IPS-15b (cell line): ENCODE results near the gene AMPD1.

ENCODE experiments used
- H3K27me3 ChIP-seq: one replicate; pipeline ENCODE4 v1.6.1; 2013; ENCODE audit warnings: low read length; ENCODE audit not compliant: control insufficient read depth, insufficient read depth
- H3K36me3 ChIP-seq: one replicate; pipeline ENCODE4 v1.6.1; 2013; ENCODE audit warnings: low read length; ENCODE audit not compliant: control insufficient read depth, insufficient read depth
- H3K4me1 ChIP-seq: one replicate; pipeline ENCODE4 v1.6.1; 2013; ENCODE audit warnings: mild to moderate bottlenecking, low read length; ENCODE audit not compliant: control insufficient read depth, insufficient read depth
- H3K4me3 ChIP-seq: one replicate; pipeline ENCODE4 v1.5.1; 2013; ENCODE audit warnings: low read depth, low read length
- H3K9ac ChIP-seq: one replicate; pipeline ENCODE4 v1.6.1; 2013; ENCODE audit warnings: low read depth, mild to moderate bottlenecking, low read length
- H3K9me3 ChIP-seq: one replicate; pipeline ENCODE4 v1.6.1; 2013; ENCODE audit warnings: mild to moderate bottlenecking, low read length; ENCODE audit not compliant: control insufficient read depth, insufficient read depth

The AMPD1 gene

DNA sequence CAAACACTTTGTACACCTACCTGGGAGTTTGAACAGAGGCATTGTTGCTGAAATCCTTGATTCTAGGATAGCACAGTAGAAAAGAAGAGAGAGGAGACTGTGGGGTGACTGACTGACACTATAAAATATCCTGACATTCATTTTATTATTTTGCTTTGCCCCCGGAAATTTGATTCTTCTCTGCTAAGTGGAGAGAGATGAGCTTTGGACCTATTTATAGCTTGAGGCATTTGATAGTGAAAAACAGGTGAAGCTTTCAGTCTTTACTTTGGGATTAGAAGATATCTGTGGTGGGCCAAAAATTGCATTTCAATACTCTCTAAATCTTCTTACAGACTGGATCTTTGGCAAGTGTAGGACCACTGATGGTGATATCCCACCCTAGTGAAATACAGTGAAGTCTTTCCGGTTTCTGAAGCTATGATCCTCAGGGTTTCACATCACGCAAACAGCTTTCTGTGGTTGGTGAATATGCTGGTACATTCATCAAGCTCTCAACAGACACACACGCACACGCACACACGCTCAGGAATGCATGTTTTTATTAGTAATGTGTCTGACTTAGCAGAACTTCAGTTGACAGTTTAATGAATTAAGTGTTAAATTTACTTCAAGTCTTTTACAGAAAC lies at the start of gene AMPD1:
TSS of gene AMPD1 (minus strand) at position 117 of the 629 bp plus-strand sequence. CDS start at position 42, 75 bp downstream.
- H3K9ac ChIP-seq = no peak within 1 kb of the TSS
- no peaks in the 10 kb centered on the region for H3K27me3 ChIP-seq
- H3K36me3 ChIP-seq = no peaks in the 10 kb centered on the region
- no peak within 1 kb of the TSS for H3K4me3 ChIP-seq
- H3K9me3 ChIP-seq = no peaks in the 10 kb centered on the region
- H3K4me1 ChIP-seq = no peaks in the 10 kb centered on the region

DNA sequence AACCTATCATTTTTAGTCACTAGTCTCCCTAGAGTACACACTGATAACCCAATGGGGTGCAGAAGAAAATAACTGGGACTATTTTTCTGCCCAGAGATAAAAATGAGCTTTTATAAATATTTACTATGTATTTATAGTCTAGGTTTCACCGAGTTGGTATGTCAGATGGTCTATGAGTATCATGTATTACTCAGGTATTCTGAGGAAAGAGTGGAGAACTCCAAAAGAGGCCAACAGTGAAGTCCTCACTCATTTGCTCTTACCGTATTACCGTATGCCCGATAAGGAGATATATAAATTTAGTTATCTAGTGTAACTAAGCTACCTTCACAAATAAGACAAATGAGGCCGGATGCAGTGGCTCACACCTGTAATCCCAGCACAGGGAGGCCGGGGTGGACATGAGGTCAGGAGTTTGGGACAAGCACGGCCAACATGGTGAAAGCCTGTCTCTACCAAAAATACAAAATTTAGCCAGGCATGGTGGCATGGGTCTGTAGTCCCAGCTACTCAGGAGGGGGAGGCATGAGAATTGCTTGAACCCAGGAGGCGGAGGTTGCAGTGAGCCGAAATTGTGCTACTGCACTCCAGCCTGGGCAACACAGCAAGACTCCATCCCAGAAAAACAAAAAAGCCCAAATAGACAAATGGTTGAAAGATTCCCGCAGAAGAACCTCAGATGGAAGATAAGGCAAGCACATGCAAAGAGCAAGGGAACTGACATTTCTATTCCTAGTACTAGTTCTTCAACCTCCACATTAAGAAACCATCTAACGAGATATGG lies 46.8 kb upstream of the AMPD1 start:
- Histone ChIP-seq H3K9me3 (no peaks in the 10 kb centered on the region), H3K4me3 (no peak overlapping the region), H3K27me3 (no peaks in the 10 kb centered on the region), H3K4me1 (no peaks in the 10 kb centered on the region), H3K36me3 (no peaks in the 10 kb centered on the region), H3K9ac (no peak overlapping the region)

DNA sequence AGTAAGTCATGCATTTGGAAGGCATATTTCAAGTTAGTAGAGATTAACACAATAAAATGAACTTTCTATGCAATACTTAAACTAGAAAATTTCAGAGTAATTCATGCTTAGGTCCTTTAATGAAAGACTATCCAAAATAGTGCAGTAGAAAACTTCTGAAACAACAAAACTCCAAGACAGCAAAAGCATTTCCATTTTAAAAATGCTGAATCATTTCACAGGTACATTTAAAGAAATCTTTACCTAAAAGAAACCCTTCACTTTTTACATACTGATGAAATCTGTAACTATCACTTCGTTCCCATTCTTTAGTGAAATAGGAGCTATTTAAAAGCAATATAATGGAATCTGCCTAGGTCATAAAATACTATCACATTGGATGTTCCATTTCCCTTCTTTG lies 45.0 kb upstream of the AMPD1 start:
- Histone ChIP-seq H3K9ac (no peak overlapping the region), H3K36me3 (peaks cover 10% of the 10 kb centered on the region), H3K4me3 (no peak overlapping the region), H3K27me3 (no peaks in the 10 kb centered on the region), H3K4me1 (no peaks in the 10 kb centered on the region), H3K9me3 (no peaks in the 10 kb centered on the region)

DNA sequence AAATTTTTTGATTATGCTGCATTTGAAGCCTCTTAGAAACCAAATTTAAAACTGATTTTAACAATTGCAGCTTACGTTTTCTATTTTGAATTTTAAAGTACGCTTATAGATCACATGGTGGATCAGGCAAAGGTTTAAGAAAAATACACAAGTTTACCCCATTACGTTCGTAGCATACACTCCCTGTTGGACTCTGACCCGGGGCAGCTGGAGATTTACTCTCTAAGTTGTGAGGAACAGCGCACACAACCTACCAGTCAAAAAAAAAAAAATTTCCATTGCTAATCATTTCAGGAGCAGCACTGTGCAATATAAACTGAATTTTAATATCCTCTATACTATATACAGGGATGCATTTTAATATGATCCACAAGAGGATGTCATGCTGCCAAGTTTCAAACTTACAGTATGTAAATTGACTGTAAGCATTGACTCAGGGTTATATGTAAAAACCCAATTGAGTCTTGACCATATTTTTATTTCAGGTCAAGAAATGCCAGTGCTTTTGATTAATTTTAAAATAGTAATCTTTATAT lies 42.0 kb upstream of the AMPD1 start:
- Histone ChIP-seq H3K9ac (no peak overlapping the region), H3K36me3 (peaks cover 29% of the 10 kb centered on the region), H3K9me3 (no peaks in the 10 kb centered on the region), H3K4me3 (no peak overlapping the region), H3K4me1 (no peaks in the 10 kb centered on the region), H3K27me3 (no peaks in the 10 kb centered on the region)

DNA sequence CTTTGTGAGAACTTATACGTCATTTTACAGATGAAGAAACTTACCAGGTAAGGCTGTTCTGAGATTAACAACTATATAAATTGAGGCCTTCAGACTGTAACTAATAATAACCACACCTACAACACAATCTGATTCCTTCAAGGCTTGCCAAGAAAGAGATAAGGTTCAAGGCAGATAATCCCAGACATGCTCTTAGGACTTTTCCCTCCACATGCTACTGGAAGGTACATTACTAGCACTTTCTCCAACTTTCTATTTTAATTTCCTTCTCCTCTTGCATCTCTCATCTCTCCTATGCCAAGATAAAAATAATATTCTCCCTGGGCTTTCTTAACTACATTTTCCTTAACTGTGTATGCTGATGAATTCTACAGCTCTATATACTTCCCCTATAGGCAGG lies 40.1 kb upstream of the AMPD1 start:
- no peaks in the 10 kb centered on the region for H3K9me3 ChIP-seq

DNA sequence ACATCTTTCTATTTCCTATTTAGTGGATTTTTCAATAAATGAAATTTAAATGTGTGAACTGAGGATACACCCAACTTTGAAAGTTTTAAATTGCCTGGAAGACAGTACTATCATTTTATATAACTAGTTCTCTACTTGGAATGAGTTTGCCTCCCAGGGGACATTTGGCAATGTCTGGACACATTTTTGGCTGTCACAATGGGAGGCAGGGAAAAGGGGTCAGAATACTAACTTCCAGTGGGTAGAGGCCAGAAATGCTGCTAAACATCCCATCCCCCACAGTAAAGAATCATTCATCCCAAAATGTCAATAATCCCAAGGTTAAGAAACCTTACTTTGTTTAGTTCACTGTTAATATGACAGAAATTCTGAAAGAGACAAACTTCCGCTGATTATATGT lies 34.4 kb upstream of the AMPD1 start:
- Histone ChIP-seq H3K36me3 (peaks cover 42% of the 10 kb centered on the region), H3K4me1 (no peaks in the 10 kb centered on the region), H3K9ac (no peak overlapping the region), H3K27me3 (no peaks in the 10 kb centered on the region), H3K4me3 (no peak overlapping the region), H3K9me3 (no peaks in the 10 kb centered on the region)

More for the DNA sequence above, 40.1 kb upstream of the AMPD1 start:
- no peak overlapping the region for H3K9ac ChIP-seq
- H3K36me3 ChIP-seq = peaks cover 30% of the 10 kb centered on the region
- H3K27me3 ChIP-seq = no peaks in the 10 kb centered on the region
- H3K4me3 ChIP-seq = no peak overlapping the region
- no peaks in the 10 kb centered on the region for H3K4me1 ChIP-seq

DNA sequence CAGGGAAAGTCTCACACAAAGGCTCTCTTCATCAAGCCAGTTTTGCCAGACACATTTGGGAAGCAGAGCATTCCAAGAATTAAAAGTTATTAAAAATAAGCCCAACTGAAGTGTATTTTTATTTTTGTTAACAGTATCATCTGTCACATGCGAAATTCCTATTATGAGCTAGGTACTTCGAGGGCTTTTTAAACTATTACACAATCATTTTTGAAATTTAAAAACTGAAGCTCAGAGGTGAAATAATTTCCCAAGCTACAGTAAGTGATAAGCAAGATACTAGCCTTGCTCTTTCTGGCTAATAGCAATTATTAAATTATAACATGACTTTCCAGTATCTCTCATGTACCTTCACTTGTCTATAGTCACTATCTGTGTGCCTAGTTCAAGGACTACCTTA lies 33.2 kb upstream of the AMPD1 start:
- H3K9me3 ChIP-seq = no peaks in the 10 kb centered on the region
- H3K4me1 ChIP-seq = no peaks in the 10 kb centered on the region
- no peak overlapping the region for H3K4me3 ChIP-seq
- H3K9ac ChIP-seq = no peak overlapping the region
- peaks cover 45% of the 10 kb centered on the region for H3K36me3 ChIP-seq
- H3K27me3 ChIP-seq = no peaks in the 10 kb centered on the region

DNA sequence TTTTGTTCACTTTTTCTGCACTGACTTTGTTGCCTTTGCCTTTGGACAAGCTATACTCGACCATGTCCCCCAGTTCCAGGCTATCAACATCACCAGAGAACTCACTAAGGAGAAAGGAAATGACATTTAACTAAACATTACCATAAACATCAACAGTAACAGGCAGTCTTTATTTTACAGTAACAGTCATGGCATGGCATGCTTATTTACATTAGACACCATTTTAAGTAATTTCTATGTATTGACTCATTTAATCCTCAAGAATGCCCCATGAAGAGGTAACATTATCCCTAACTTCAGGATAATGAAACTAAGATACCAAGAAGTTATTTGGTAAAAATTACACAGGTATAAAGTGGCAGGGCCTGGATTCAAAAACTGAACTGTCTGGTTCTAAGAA lies 29.9 kb upstream of the AMPD1 start:
- no peak overlapping the region for H3K9ac ChIP-seq
- peaks cover 57% of the 10 kb centered on the region for H3K36me3 ChIP-seq
- no peaks in the 10 kb centered on the region for H3K9me3 ChIP-seq
- no peak overlapping the region for H3K4me3 ChIP-seq
- H3K4me1 ChIP-seq = no peaks in the 10 kb centered on the region
- no peaks in the 10 kb centered on the region for H3K27me3 ChIP-seq

DNA sequence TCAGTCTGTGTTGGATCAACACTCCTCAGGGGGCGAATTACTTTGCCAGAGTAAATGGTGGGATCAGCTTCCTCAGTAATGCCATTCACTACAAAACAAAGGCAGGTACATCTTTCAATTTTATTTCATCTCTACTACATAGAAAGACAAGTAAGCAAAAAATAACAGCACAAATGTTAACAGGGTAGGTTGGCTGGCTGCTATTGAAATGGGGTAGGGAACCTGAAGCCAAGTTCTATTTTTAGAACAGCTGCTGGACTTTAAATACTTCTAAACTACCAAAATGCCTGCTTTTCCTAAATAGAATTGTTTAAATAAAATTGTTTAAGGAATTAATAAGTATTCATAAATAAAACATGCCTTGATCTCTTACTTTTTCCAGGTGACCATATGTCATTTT lies 28.6 kb upstream of the AMPD1 start:
- Histone ChIP-seq H3K4me3 (no peak overlapping the region), H3K27me3 (no peaks in the 10 kb centered on the region), H3K9ac (no peak overlapping the region), H3K9me3 (no peaks in the 10 kb centered on the region), H3K4me1 (no peaks in the 10 kb centered on the region), H3K36me3 (peaks cover 56% of the 10 kb centered on the region)

DNA sequence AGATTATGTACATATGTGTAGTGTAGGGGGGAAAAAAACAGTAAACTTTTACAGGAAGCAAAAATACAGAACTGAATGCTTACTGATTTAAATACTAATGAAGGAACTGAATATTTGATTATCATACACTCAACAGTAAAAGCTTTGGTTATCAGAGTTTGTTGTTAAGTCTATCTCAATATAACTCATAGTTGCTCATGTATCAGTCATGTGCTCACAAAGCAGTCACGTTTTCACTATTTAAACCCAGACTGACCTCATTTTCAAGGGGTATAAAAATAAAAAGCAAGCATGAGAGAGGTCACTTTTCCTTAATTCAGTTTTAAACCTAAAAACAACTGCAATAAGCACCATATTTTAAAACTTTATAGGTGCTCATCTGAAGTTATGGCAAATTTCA lies 28.1 kb upstream of the AMPD1 start:
- H3K9ac ChIP-seq = no peak overlapping the region
- H3K4me3 ChIP-seq = no peak overlapping the region
- no peaks in the 10 kb centered on the region for H3K4me1 ChIP-seq
- no peaks in the 10 kb centered on the region for H3K9me3 ChIP-seq
- H3K36me3 ChIP-seq = peaks cover 59% of the 10 kb centered on the region
- no peaks in the 10 kb centered on the region for H3K27me3 ChIP-seq

DNA sequence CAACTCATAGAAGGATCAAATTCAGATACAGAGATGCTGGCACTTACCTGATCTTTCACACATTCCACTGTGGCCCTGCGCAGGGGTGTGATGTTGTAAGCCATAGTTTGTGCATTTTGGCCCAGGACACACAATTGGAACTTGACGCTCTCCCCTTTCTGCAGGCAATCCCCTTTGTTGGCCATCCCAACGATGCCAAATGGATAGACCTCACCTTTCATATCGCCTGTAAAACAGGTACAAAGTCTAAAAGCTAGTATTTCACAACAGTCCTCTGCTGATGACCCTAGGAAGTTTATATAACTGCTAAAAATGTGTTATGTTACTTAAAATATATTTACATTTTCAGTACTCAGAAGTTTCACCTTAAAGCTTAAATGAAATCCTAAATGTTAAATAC lies 25.1 kb upstream of the AMPD1 start:
- Histone ChIP-seq H3K9me3 (no peaks in the 10 kb centered on the region), H3K27me3 (no peaks in the 10 kb centered on the region), H3K36me3 (peaks cover 48% of the 10 kb centered on the region), H3K9ac (no peak overlapping the region), H3K4me3 (no peak overlapping the region), H3K4me1 (no peaks in the 10 kb centered on the region)

DNA sequence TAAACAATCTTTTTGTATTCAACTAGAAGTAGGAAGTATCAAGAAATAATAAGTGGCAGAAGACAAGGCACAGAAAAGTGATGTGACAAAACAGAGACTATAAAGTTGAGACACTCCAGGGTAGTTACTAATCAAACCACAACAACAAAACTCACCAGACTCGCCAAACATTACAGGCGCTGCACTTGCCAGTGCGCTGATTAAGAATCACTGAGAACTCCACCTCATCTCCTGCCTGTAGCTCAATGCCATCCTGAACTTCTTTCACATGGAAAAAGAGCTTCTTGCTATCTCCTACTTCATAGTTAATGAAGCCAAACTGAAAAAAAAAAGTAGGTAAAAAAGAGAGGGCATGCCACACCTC lies 24.1 kb upstream of the AMPD1 start:
- no peak overlapping the region for H3K4me3 ChIP-seq
- H3K9me3 ChIP-seq = no peaks in the 10 kb centered on the region
- H3K9ac ChIP-seq = no peak overlapping the region
- H3K4me1 ChIP-seq = no peaks in the 10 kb centered on the region
- no peaks in the 10 kb centered on the region for H3K27me3 ChIP-seq
- H3K36me3 ChIP-seq = peaks cover 38% of the 10 kb centered on the region
